Mesendoderm (in vitro differentiated cells): Measurements from ENCODE around the gene FHAD1.
A peak's percentile ranks its signal among the peaks of the same experiment; 100 is the strongest.

Experiments used
- DNase-seq: peaks from one replicate; pipeline ENCODE4 v3.0.0; 2013
- H2AK5ac ChIP-seq: 2 replicates; pipeline ENCODE4 v1.6.1; 2013; ENCODE audit warnings: low read length, inconsistent platforms
- H2BK120ac ChIP-seq: 2 replicates; pipeline ENCODE4 v1.6.1; 2013; ENCODE audit warnings: low read depth, mild to moderate bottlenecking, low read length, moderate library complexity, mixed read lengths
- H2BK15ac ChIP-seq: replicated peaks from 2 replicates; pipeline ENCODE4 v1.6.1; 2013; ENCODE audit warnings: low read depth, mild to moderate bottlenecking, moderate library complexity
- H2BK5ac ChIP-seq: 2 replicates; pipeline ENCODE4 v1.6.1; 2013; ENCODE audit warnings: low read length, inconsistent platforms
- H3K18ac ChIP-seq: 2 replicates; pipeline ENCODE4 v1.6.1; 2013; ENCODE audit warnings: mild to moderate bottlenecking, low read length, mixed read lengths
- H3K23ac ChIP-seq: one replicate; pipeline ENCODE4 v1.6.1; 2013; ENCODE audit warnings: low read length
- H3K27ac ChIP-seq: 2 replicates; pipeline ENCODE4 v1.5.1; 2013; ENCODE audit warnings: low read depth, mild to moderate bottlenecking, inconsistent platforms, low read length, moderate library complexity
- H3K27me3 ChIP-seq: 2 replicates; pipeline ENCODE4 v1.6.1; 2013; ENCODE audit warnings: low read length, control low read depth, mild to moderate bottlenecking, inconsistent platforms; ENCODE audit not compliant: insufficient read depth, poor library complexity
- H3K36me3 ChIP-seq: 2 replicates; pipeline ENCODE4 v1.6.1; 2013; ENCODE audit warnings: low read length, inconsistent platforms; ENCODE audit not compliant: control insufficient read depth, insufficient read depth
- H3K4ac ChIP-seq: one replicate; pipeline ENCODE4 v1.6.1; 2013; ENCODE audit warnings: low read depth, mild to moderate bottlenecking, low read length, moderate library complexity
- H3K4me1 ChIP-seq: 2 replicates; pipeline ENCODE4 v1.6.1; 2013; ENCODE audit warnings: low read depth, low read length, inconsistent platforms; ENCODE audit not compliant: control insufficient read depth
- H3K4me2 ChIP-seq: 2 replicates; pipeline ENCODE4 v1.6.1; 2013; ENCODE audit warnings: low read length
- H3K4me3 ChIP-seq: 2 replicates; pipeline ENCODE4 v1.5.1; 2013; ENCODE audit warnings: mild to moderate bottlenecking, low read length
- H3K56ac ChIP-seq: one replicate; pipeline ENCODE4 v1.6.1; 2013; ENCODE audit warnings: low read length
- H3K79me1 ChIP-seq: 2 replicates; pipeline ENCODE4 v1.6.1; 2013; ENCODE audit warnings: low read length, inconsistent platforms
- H3K79me2 ChIP-seq: 2 replicates; pipeline ENCODE4 v1.6.1; 2013; ENCODE audit warnings: mild to moderate bottlenecking, low read length; ENCODE audit not compliant: control insufficient read depth, insufficient read depth
- H3K9ac ChIP-seq: 2 replicates; pipeline ENCODE4 v1.6.1; 2013; ENCODE audit warnings: low read length, inconsistent platforms
- H4K5ac ChIP-seq: one replicate; pipeline ENCODE4 v1.6.1; 2013; ENCODE audit warnings: low read length
- H4K8ac ChIP-seq: one replicate; pipeline ENCODE4 v1.6.1; 2013; ENCODE audit warnings: low read depth, mild to moderate bottlenecking, control low read depth, low read length, moderate library complexity
- WGBS: extraction: QIAGEN DNeasy Blood & Tissue Kit; methylation state at CpG from one replicate; pipeline ENCODE4 v1.1.7; 2013; ENCODE audit warnings: low lambda C conversion rate, missing lambda C conversion rate; ENCODE audit not compliant: insufficient coverage; ENCODE audit errors: extremely low coverage; 5-methylcytosine and 5-hydroxymethylcytosine counted together

Gene FHAD1

GRCh38 chr1:15271196-15271595 is 24.2 kb downstream of the FHAD1 start:
- H3K27me3 ChIP-seq = no peaks in the 10 kb centered on the region
- H3K79me2 ChIP-seq = no peaks in the 10 kb centered on the region
- DNase-seq = no peak
- no peak overlapping the region for H3K23ac ChIP-seq
- no peaks in the 10 kb centered on the region for H3K36me3 ChIP-seq
- no peak overlapping the region for H4K8ac ChIP-seq
- no peak overlapping the region for H3K18ac ChIP-seq
- no peak overlapping the region for H3K27ac ChIP-seq
- H4K5ac ChIP-seq = no peak overlapping the region
- no peak overlapping the region for H2BK15ac ChIP-seq
- H3K56ac ChIP-seq = no peak overlapping the region
- no peak overlapping the region for H2BK5ac ChIP-seq
- H3K4ac ChIP-seq = no peak overlapping the region
- no peak overlapping the region for H2BK120ac ChIP-seq
- no peaks in the 10 kb centered on the region for H3K79me1 ChIP-seq
- H3K9ac ChIP-seq = no peak overlapping the region
- H3K4me1 ChIP-seq = no peaks in the 10 kb centered on the region
- no peak overlapping the region for H2AK5ac ChIP-seq
- H3K4me3 ChIP-seq = no peak overlapping the region
- WGBS = no CpG with 5 or more reads among the region's 7 CpGs
- no peak overlapping the region for H3K4me2 ChIP-seq

- no peak overlapping the region for H3K18ac ChIP-seq
- no peak overlapping the region for H2BK5ac ChIP-seq
- H3K9ac ChIP-seq = no peak overlapping the region
- no peak overlapping the region for H2BK15ac ChIP-seq
- no peaks in the 10 kb centered on the region for H3K27me3 ChIP-seq
- H3K23ac ChIP-seq = no peak overlapping the region
- H4K8ac ChIP-seq = no peak overlapping the region
- DNase-seq = peak; percentile 83
- H3K4me2 ChIP-seq = no peak overlapping the region
- no peak overlapping the region for H2BK120ac ChIP-seq
- no peak overlapping the region for H3K56ac ChIP-seq
- no peaks in the 10 kb centered on the region for H3K79me2 ChIP-seq
- H3K79me1 ChIP-seq = no peaks in the 10 kb centered on the region
- H2AK5ac ChIP-seq = no peak overlapping the region
- H3K4me1 ChIP-seq = no peaks in the 10 kb centered on the region
- H3K27ac ChIP-seq = no peak overlapping the region
- no peak overlapping the region for H4K5ac ChIP-seq
- WGBS = no CpG with 5 or more reads among the region's 26 CpGs
- no peak overlapping the region for H3K4ac ChIP-seq
- no peaks in the 10 kb centered on the region for H3K36me3 ChIP-seq
- no peak overlapping the region for H3K4me3 ChIP-seq
Measured at GRCh38 chr1:15272009-15272781, 25.2 kb downstream of the FHAD1 start.

- Histone ChIP-seq H3K27me3 (no peaks in the 10 kb centered on the region), H3K9ac (no peak overlapping the region), H3K4me2 (no peak overlapping the region), H3K18ac (no peak overlapping the region), H2BK15ac (no peak overlapping the region), H3K79me2 (no peaks in the 10 kb centered on the region), H2BK5ac (no peak overlapping the region), H3K4me1 (no peaks in the 10 kb centered on the region), H3K4ac (no peak overlapping the region), H3K56ac (no peak overlapping the region), H3K79me1 (no peaks in the 10 kb centered on the region), H4K5ac (no peak overlapping the region), H4K8ac (no peak overlapping the region), H3K36me3 (no peaks in the 10 kb centered on the region), H3K27ac (no peak overlapping the region), H2BK120ac (no peak overlapping the region), H3K23ac (no peak overlapping the region), H3K4me3 (no peak overlapping the region), H2AK5ac (no peak overlapping the region)
- no peak for DNase-seq
- WGBS = no CpG with 5 or more reads among the region's 7 CpGs
Measured at GRCh38 chr1:15272782-15273127, 25.7 kb downstream of the FHAD1 start.

- no CpG with 5 or more reads among the region's 2 CpGs for WGBS
- Histone ChIP-seq H2AK5ac (no peak overlapping the region), H3K56ac (no peak overlapping the region), H3K9ac (no peak overlapping the region), H3K36me3 (no peaks in the 10 kb centered on the region), H3K18ac (no peak overlapping the region), H4K5ac (no peak overlapping the region), H3K79me2 (no peaks in the 10 kb centered on the region), H3K27ac (no peak overlapping the region), H3K23ac (no peak overlapping the region), H3K4me2 (no peak overlapping the region), H2BK15ac (no peak overlapping the region), H3K4me3 (no peak overlapping the region), H2BK5ac (no peak overlapping the region), H3K4ac (no peak overlapping the region), H4K8ac (no peak overlapping the region), H3K79me1 (no peaks in the 10 kb centered on the region), H3K4me1 (no peaks in the 10 kb centered on the region), H3K27me3 (no peaks in the 10 kb centered on the region), H2BK120ac (no peak overlapping the region)
- DNase-seq = no peak
Measured at GRCh38 chr1:15273274-15273673, 26.3 kb downstream of the FHAD1 start.

DNA sequence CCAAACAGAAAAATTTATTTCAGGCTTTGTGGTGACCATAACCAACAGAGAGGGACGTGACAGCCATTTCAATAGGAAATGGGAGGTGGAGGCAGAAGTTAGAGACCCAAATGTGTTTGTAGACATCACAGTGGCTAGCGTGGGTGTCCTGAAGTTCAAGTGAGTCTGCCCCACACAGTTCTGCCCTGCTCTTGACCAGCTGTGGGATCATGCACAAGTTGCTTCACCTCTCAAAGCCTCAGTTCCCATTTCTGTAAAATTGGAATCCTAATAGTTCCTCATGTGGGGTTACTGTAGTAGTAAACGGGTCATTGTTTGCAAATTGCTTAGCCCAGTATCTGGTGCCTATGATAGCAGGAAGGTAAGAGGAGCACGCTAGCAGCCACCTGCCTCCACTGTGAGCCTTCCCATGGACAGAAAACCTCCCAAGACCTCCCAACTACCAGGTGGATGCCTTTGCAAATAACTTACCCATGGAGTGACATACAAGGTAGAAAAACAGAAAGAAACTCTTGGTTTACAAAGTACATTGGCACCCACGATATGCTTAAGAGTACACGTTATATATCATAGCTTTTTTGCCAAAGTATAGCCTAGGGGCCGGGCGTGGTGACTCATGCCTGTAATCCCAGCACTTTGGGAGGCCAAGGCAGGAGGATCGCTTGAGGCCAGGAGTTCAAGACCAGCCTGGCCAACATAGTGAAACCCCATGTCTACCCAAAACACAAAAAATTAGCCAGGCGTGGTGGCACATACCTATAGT is 29.1 kb downstream of the FHAD1 start:
- Histone ChIP-seq H3K27me3 (no peaks in the 10 kb centered on the region), H4K5ac (no peak overlapping the region), H2BK5ac (no peak overlapping the region), H3K79me1 (no peaks in the 10 kb centered on the region), H2AK5ac (no peak overlapping the region), H3K23ac (no peak overlapping the region), H3K4me3 (no peak overlapping the region), H2BK15ac (no peak overlapping the region), H3K4me2 (no peak overlapping the region), H3K4ac (no peak overlapping the region), H3K18ac (no peak overlapping the region), H3K9ac (no peak overlapping the region), H3K4me1 (no peaks in the 10 kb centered on the region), H2BK120ac (no peak overlapping the region), H3K36me3 (no peaks in the 10 kb centered on the region), H3K56ac (no peak overlapping the region), H3K27ac (no peak overlapping the region), H4K8ac (no peak overlapping the region), H3K79me2 (no peaks in the 10 kb centered on the region)
- DNase-seq = no peak
- WGBS = no CpG with 5 or more reads among the region's 10 CpGs
